Calu3 (cell line): Measurements from ENCODE around the gene HMOX1. TPM values are rescaled to one million over a fixed set of nuclear protein-coding genes. Genes with fewer than 3 reads are reported as not detected.

Experiments
- BruUV-seq: library from RNA; stranded (reverse); fragments of 400-500 nt; replicated peaks from 2 replicates; lab custom pipeline; 2021; lab: Mats Ljungman, UMichigan
- CTCF ChIA-PET: fragments of 300-600 bp; sonication (Branson Sonifier 250); formaldehyde crosslinking; loops from one replicate; lab custom pipeline; 2022; ENCODE audit warnings: antibody characterized with exemption; lab: Charles Lee
- DNase-seq: peaks from one replicate; pipeline ENCODE4 v3.0.0; 2022
- H3K27ac Mint-ChIP-seq: one replicate; pipeline ENCODE4 v1.8.0; 2022; ENCODE audit warnings: mixed read lengths; ENCODE audit not compliant: unreplicated experiment
- H3K27me3 Mint-ChIP-seq: one replicate; pipeline ENCODE4 v1.8.0; 2022; ENCODE audit warnings: mixed read lengths; ENCODE audit not compliant: unreplicated experiment
- H3K36me3 Mint-ChIP-seq: one replicate; pipeline ENCODE4 v1.8.0; 2022; ENCODE audit warnings: mild to moderate bottlenecking, moderate library complexity, mixed read lengths; ENCODE audit not compliant: insufficient read depth, unreplicated experiment
- H3K4me1 Mint-ChIP-seq: one replicate; pipeline ENCODE4 v1.8.0; 2022; ENCODE audit warnings: mild to moderate bottlenecking, low read depth, mixed read lengths; ENCODE audit not compliant: unreplicated experiment
- H3K4me3 Mint-ChIP-seq: one replicate; pipeline ENCODE4 v1.8.0; 2022; ENCODE audit warnings: mild to moderate bottlenecking, low read depth, moderate library complexity, mixed read lengths; ENCODE audit not compliant: unreplicated experiment
- H3K9me3 Mint-ChIP-seq: one replicate; pipeline ENCODE4 v1.8.0; 2022; ENCODE audit warnings: low read depth, mixed read lengths; ENCODE audit not compliant: unreplicated experiment
- intact Hi-C: fragments of 100-400 bp; cut with micrococcal nuclease; formaldehyde crosslinking; loops from one replicate; pipeline ENCODE4 v1.10.0; 2022; ENCODE audit not compliant: unreplicated experiment
- total RNA-seq: library from RNA; stranded (reverse); gene quantifications from 2 replicates; pipeline ENCODE4 v1.2.3, GENCODE V29; 2022
- TF ChIP-seq, protein P1 (sequence below): fragments of 200-600 bp; IDR thresholded peaks from one replicate; pipeline ENCODE4 v1.8.0; 2022; ENCODE audit warnings: antibody characterized with exemption; ENCODE audit not compliant: unreplicated experiment

Gene HMOX1
- total RNA-seq, 1 experiment from 2014 or later, result 0.85 TPM

DNA sequence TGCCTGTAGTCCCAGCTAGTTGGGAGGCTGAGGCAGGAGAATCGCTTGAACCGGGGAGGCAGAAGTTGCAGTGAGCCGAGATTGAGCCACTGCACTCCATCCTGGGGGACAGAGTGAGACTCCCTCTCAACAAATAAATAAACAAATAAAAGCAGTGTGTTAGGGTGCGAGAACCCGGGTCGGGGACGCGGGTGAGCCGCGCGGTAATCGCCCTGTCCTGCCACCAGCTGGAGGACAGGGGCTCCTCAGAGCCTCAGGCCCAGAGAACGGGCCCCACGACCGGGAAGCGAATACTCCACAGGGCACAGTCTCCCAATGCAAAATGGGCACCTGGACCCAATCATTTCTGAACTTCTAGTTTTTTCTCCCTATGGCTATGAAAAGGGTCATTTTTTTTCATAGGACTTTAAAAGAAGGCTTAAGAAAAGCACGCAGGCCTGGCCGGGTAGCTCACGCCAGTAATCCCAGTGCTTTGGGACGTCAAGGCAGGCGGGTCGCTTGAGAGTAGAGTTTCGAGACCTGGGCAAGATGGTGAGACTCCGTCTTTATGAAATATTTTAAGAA, 18.3 kb downstream of the HMOX1 start:
- Mint-ChIP-seq H3K27ac (peak overlapping the region; percentile 96), H3K4me3 (peak overlapping the region; percentile 100), H3K36me3 (peaks cover 50% of the 10 kb centered on the region), H3K9me3 (no peaks in the 10 kb centered on the region), H3K4me1 (peaks cover 21% of the 10 kb centered on the region), H3K27me3 (no peaks in the 10 kb centered on the region)
- CTCF ChIA-PET, result no interaction called here
- TSS peak; percentile 98 for BruUV-seq
- peak; percentile 12 for DNase-seq
- TF ChIP-seq, protein P1, sequence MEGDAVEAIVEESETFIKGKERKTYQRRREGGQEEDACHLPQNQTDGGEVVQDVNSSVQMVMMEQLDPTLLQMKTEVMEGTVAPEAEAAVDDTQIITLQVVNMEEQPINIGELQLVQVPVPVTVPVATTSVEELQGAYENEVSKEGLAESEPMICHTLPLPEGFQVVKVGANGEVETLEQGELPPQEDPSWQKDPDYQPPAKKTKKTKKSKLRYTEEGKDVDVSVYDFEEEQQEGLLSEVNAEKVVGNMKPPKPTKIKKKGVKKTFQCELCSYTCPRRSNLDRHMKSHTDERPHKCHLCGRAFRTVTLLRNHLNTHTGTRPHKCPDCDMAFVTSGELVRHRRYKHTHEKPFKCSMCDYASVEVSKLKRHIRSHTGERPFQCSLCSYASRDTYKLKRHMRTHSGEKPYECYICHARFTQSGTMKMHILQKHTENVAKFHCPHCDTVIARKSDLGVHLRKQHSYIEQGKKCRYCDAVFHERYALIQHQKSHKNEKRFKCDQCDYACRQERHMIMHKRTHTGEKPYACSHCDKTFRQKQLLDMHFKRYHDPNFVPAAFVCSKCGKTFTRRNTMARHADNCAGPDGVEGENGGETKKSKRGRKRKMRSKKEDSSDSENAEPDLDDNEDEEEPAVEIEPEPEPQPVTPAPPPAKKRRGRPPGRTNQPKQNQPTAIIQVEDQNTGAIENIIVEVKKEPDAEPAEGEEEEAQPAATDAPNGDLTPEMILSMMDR, result no peak
- intact Hi-C loops, result loop anchor here (5.0 kb wide), 1 partner anchor 47 kb away; no protein-coding TSS in a partner anchor

DNA sequence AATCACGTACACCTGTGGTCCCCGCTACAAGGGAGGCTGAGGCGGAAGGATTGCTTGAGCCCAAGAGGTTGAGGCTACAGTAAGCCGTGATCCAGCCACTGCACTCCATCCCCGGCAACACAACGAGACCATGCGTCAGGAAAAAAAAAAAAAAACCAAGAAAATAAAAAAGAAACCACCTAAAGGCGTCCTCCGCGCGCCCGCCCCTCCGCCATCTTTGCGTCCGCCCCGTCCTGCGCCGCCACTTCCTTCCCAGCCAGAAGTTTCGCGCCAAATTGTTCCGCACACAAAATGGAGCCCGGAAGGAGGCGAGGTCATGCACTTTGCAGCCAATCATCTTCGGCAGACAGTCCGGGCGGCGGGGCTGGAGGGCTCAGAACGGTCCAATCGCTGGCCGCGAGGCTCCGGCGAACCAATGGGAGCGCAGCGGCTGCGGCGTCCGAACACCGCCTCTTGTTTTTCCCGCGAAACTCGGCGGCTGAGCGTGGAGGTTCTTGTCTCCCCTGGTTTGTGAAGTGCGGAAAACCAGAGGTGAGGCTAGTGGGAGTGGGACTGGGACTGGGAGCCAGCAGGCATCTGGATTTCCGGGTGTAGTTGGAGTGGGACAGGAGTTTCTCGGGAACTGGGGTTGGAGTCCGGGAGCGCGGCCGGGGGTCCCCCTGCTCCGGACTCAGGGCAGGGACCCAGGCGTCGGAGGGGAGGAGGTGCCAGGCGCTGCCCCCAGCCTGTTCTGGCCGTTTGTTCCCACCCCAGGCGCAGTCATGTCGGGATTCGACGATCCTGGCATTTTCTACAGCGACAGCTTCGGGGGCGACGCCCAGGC, 19.0 kb downstream of the HMOX1 start, which contains the start of gene MCM5:
Gene MCM5 (plus strand): TSS at position 463 of the 823 bp plus-strand sequence. CDS start 299 bp downstream, at position 762.
- H3K4me3 Mint-ChIP-seq, result peak within 1 kb of the TSS; percentile 100
- CTCF ChIA-PET, result interaction anchor here (0.7 kb wide), 1 partner anchor 176 kb away, joined by 3 read pairs; no protein-coding TSS in a partner anchor
- intact Hi-C loops, result loop anchor here (5.0 kb wide), 1 partner anchor 48 kb away; no protein-coding TSS in a partner anchor

DNA sequence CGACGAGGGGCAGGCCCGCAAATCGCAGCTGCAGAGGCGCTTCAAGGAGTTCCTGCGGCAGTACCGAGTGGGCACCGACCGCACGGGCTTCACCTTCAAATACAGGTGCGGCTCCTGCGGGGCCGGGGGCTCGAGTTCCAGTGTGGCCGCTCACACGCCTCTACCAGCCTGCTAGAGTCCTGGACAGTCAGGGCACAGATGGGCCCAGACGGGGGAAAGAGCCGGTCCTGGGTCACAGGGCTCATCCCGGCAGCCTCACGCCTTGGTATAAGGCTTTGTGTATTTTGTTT, 19.6 kb downstream of the HMOX1 start:
- peak overlapping the region; percentile 96 for H3K27ac Mint-ChIP-seq
- TF ChIP-seq, protein P1, result no peak
- no peaks in the 10 kb centered on the region for H3K27me3 Mint-ChIP-seq
- no peaks in the 10 kb centered on the region for H3K9me3 Mint-ChIP-seq
- intact Hi-C loops, result no loop called here
- H3K36me3 Mint-ChIP-seq, result peaks cover 55% of the 10 kb centered on the region
- no TSS peak for BruUV-seq
- CTCF ChIA-PET, result no interaction called here
- DNase-seq, result no peak
- H3K4me1 Mint-ChIP-seq, result peaks cover 21% of the 10 kb centered on the region
- peak overlapping the region; percentile 100 for H3K4me3 Mint-ChIP-seq

More for the DNA sequence above, 19.0 kb downstream of the HMOX1 start, which contains the start of gene MCM5:
- peak; percentile 97 for DNase-seq
- no peaks in the 10 kb centered on the region for H3K27me3 Mint-ChIP-seq
- TF ChIP-seq, protein P1, result no peak
- no TSS peak for BruUV-seq
- H3K4me1 Mint-ChIP-seq, result peaks cover 21% of the 10 kb centered on the region
- H3K27ac Mint-ChIP-seq, result peak within 1 kb of the TSS; percentile 96
- peaks cover 55% of the 10 kb centered on the region for H3K36me3 Mint-ChIP-seq
- H3K9me3 Mint-ChIP-seq, result no peaks in the 10 kb centered on the region

DNA sequence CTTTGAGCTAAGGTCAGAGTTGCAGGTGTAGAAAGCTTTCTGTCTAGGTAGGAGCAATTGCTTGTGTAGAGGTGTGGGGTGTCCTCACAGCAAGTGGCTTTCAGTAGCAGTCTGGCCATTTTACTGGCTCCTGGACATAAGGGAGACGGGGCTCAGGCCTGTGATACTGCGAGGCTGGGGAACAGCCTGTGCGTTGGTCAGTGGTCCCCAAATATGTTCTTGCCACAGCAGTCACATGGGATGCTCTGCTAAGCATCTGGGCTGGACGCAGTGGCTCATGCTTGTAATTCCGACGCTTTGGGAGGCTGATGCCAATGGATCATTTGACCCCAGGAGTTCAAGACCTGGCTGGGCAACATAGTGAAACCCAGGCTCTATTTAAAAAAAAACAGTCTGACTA, 21.0 kb downstream of the HMOX1 start:
- CTCF ChIA-PET, result interaction anchor here (0.7 kb wide), 1 partner anchor 27 kb away, joined by 3 read pairs; no protein-coding TSS in a partner anchor
- no peak overlapping the region for H3K4me3 Mint-ChIP-seq

More for the DNA sequence above, 21.0 kb downstream of the HMOX1 start:
- Mint-ChIP-seq H3K27me3 (no peaks in the 10 kb centered on the region), H3K27ac (peak overlapping the region; percentile 69), H3K4me1 (peaks cover 21% of the 10 kb centered on the region), H3K9me3 (no peaks in the 10 kb centered on the region), H3K36me3 (peaks cover 62% of the 10 kb centered on the region)
- TF ChIP-seq, protein P1, result no peak
- intact Hi-C loops, result no loop called here
- no TSS peak for BruUV-seq
- DNase-seq, result no peak
